SK-N-SH treated with all-trans-retinoic acid at 6 μM for 48 hours (cell line): ENCODE results near the gene POLR2H.

ENCODE experiments used
- ARNTL ChIP-seq: fragments of 450-650 bp; formaldehyde crosslinking; IDR thresholded peaks from 2 replicates; pipeline ENCODE4 v1.5.0; 2020; ENCODE audit warnings: low read depth, mild to moderate bottlenecking, moderate library complexity, borderline replicate concordance
- CREB5 ChIP-seq: fragments of 250-450 bp; sonication (Bioruptor Pico); IDR thresholded peaks from 2 replicates; pipeline ENCODE4 v1.5.1; 2020; ENCODE audit warnings: low read depth, mild to moderate bottlenecking, moderate library complexity
- PATZ1 ChIP-seq: fragments of 250-450 bp; sonication (Bioruptor Pico); IDR thresholded peaks from 2 replicates; pipeline ENCODE4 v1.8.0; 2020; ENCODE audit warnings: mild to moderate bottlenecking, moderate library complexity, borderline replicate concordance
- TSHZ2 ChIP-seq: fragments of 250-450 bp; sonication (Bioruptor Pico); IDR thresholded peaks from 2 replicates; pipeline ENCODE4 v1.5.0; 2020; ENCODE audit warnings: mild to moderate bottlenecking, moderate library complexity

GRCh38 chr3:184354121-184354728, 7.3 kb upstream of the POLR2H start:
- no peak for TF ChIP-seq ARNTL (CRISPR knock-in tag)
- no peak for TF ChIP-seq PATZ1 (CRISPR knock-in tag)
- TF ChIP-seq TSHZ2 (CRISPR knock-in tag) = no peak
- no peak for TF ChIP-seq CREB5 (CRISPR knock-in tag)
